Epithelial cell of proximal tubule (primary cell): ENCODE results near the gene RWDD4. TPM values are rescaled to one million over a fixed set of nuclear protein-coding genes. Genes with fewer than 3 reads are reported as not detected.
"Not testable (repeated sequence)": the region's sequence is repeated elsewhere in the genome, so short reads cannot be mapped to it uniquely, and the experiment has no call there.

ENCODE experiments used
- DNase-seq: peaks from one replicate; pipeline ENCODE4 v3.0.0-alpha.2; 2011; ENCODE audit warnings: low read depth
- H3K4me3 ChIP-seq: 2 replicates; pipeline ENCODE4 v1.5.1; 2011; ENCODE audit warnings: low read depth, mild to moderate bottlenecking, low read length
- total RNA-seq: library from RNA; depleted of rRNA; stranded (reverse); fragments of >200 nt; gene quantifications from 2 replicates; pipeline ENCODE4 v1.2.3, GENCODE V29; 2015
- TF ChIP-seq, protein P1 (sequence below): conservative IDR thresholded peaks from 2 replicates; pipeline ENCODE4 v1.5.1; 2012; ENCODE audit warnings: low read depth, mild to moderate bottlenecking, low read length

Gene RWDD4
- total RNA-seq, 1 donor from 2014 or later: 17.2 TPM

DNA sequence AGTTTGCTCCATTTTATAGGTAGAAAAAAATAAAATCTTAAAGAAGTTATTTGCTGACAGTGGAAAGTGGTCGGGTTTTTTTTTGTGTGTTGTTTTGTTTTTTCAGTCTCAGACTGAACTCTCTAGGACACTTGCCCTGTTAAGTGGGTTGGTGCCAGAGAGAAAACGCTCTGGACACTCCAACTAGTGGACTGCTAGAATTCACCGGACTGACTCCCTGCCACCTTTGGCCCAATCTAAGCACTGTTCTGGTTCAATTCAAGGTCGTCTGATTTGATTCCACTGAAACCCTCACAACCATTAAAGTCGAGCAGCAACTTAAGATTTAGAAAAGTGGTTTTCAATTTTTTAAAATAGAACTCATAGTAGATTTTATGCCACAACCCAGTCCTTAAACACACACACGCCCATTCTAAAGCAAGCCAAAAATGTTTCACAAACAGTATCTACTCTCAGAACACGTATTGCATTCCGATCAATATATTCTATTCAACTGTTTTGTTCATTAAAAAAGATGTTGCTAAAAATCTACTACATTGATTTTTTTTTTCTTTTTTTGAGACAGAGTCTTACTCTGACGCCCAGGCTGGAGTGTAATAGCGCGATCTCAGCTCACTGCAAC, 27.3 kb downstream of the RWDD4 start:
- DNase-seq: no peak
- H3K4me3 ChIP-seq: no peak overlapping the region
- TF ChIP-seq, protein P1, sequence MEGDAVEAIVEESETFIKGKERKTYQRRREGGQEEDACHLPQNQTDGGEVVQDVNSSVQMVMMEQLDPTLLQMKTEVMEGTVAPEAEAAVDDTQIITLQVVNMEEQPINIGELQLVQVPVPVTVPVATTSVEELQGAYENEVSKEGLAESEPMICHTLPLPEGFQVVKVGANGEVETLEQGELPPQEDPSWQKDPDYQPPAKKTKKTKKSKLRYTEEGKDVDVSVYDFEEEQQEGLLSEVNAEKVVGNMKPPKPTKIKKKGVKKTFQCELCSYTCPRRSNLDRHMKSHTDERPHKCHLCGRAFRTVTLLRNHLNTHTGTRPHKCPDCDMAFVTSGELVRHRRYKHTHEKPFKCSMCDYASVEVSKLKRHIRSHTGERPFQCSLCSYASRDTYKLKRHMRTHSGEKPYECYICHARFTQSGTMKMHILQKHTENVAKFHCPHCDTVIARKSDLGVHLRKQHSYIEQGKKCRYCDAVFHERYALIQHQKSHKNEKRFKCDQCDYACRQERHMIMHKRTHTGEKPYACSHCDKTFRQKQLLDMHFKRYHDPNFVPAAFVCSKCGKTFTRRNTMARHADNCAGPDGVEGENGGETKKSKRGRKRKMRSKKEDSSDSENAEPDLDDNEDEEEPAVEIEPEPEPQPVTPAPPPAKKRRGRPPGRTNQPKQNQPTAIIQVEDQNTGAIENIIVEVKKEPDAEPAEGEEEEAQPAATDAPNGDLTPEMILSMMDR: no peak

DNA sequence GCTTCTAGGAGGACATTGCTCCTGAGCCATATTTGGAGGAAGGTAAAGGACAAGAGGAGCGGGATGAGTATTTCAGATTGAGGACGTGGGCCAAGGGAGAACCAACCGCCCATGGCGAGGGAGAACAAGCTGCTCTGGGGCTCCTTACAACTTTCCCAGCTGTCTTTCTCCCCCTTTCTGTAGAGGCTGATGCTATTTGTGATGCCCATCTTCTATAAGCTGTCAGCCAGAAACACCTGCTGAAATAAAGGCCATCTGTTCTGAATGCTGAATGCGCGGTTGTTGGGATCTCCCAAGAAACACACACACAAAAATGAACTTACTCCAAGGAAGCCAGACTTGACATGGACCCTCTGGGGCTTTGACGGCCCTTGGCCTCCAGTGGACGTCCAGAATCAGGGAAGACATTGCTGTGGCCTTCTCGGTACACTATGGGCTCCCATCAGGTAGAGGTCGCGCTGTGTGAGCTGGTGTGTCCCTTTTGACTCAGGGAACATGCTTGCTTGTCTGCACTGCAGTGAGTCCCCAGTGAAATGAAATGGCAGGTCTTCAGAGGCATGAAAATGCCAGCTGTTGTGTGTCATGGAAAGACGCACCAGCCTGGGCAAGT, 30.9 kb downstream of the RWDD4 start:
- TF ChIP-seq, protein P1: no peak
- no peak for DNase-seq
- H3K4me3 ChIP-seq: no peak overlapping the region

DNA sequence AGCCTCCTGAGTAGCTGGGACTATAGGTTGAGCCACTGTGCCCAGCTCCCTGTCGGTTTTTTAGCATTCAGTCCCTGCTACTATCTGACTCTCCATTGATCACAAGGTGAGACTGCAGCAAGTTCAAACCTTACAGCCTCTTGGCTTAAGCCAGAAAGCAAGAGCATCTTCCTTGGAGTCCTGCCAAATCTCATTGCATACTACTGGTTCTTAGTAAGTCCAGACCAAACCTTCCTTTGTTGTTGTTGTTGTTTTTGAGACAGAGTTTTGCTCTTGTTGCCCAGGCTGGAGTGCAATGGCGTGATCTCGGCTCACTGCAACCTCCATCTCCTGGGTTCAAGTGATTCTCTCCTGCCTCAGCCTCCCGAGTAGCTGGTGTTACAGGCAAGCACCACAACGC, 31.7 kb downstream of the RWDD4 start:
- H3K4me3 ChIP-seq: not testable (repeated sequence)

DNA sequence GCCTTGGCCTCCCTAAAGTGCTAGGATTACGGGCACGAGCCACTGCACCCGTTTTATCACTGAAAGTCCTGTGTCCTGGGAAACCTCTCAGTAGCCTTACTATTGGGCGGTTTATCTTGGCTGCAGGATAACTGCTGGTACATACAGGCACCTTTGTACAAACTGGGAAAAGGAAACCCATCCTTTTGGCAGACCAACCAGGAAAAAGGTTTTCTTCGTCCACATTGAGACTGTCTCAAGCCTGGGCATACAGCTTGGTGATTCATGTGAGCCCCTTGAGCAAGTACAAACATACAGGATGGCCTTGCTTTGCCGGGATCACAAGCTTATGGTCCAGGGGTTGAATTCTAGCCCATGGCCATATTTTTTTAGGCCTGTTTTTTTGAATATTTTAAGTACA, 32.8 kb downstream of the RWDD4 start:
- TF ChIP-seq, protein P1: no peak

More for the DNA sequence above, 31.7 kb downstream of the RWDD4 start:
- not testable (repeated sequence) for DNase-seq

DNA sequence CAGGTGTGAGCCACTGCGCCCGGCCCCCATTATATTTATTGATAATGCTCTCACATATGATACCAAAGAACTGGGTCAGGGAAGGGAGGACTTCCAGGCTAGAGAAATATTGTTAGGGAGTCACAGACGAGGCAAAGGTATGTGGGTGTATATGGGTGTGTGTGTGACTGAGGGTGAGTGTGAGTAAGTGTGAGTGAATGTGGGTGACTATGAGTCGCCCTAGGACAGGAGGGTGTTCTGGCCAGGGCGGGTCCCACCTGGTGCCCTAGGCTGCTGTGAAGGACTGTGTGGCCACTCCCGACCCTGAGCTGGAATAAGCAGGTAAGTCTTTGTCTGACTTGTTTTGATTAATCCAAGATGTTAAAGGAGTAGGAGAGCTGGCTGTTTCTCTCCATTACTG, 34.4 kb downstream of the RWDD4 start:
- TF ChIP-seq, protein P1: no peak
- H3K4me3 ChIP-seq: no peak overlapping the region
- no peak for DNase-seq

More for the DNA sequence above, 32.8 kb downstream of the RWDD4 start:
- no peak overlapping the region for H3K4me3 ChIP-seq
- DNase-seq: no peak

DNA sequence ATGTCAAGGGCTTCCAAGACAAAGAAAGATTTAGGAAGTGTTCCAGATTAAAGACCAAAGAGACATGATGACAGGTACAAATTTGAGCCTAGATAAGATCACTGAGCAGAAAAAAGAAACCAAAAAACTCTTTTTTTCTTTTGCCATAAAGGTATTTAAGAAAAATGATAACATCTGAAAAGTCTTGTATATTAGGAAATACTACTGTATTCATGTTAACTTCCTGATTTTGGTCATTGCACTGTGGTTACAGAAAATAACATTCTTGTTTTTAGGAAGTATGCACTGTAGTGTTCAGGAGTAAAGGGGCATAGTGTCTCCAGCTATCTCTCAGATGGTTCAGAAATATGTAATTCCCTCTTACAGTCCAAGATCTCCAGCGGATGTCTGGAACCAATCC, 37.1 kb downstream of the RWDD4 start:
- TF ChIP-seq, protein P1: no peak
- DNase-seq: no peak

DNA sequence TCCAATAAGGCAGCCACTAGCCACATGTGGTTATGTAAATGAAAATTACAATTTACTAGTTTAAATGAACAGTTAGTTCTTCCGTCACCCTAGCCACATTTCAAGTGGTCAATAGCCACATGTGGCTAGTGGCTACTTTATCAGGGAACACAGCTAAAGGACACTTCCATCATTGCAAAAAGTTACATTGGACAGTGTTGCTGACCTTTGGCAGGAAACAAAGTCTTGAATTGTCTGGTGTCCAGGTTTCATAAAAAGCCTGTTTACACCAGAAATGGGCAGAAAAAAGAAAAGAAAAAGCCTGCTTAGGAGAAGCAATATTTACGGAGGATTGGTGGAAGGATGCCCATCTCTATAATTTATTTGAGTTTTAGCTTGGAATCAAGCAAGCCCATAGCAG, 38.6 kb downstream of the RWDD4 start:
- DNase-seq: no peak
- TF ChIP-seq, protein P1: no peak
- no peak overlapping the region for H3K4me3 ChIP-seq

More for the DNA sequence above, 37.1 kb downstream of the RWDD4 start:
- H3K4me3 ChIP-seq: no peak overlapping the region
